ENCODE results near the gene ST3GAL5. TPM values are rescaled to one million over a fixed set of nuclear protein-coding genes. Genes with fewer than 3 reads are reported as not detected.
"Not testable (repeated sequence)": the region's sequence is repeated elsewhere in the genome, so short reads cannot be mapped to it uniquely, and the experiment has no call there.

Gene ST3GAL5
- total and polyA plus RNA-seq, 12 donors, result 2.0 to 11.8 (median 3.8) TPM

- Histone ChIP-seq H3K4me1 (peaks cover 3 to 57% (median 21%) of the 10 kb centered on the region in 9 donors), H3K27me3 (no peaks in the 10 kb centered on the region), H3K4me3 (peak overlapping the region in 8 of 10 donors; percentile 57 to 77 (median 66)), H3K9me3 (peaks cover 0 to 6% (median 0%) of the 10 kb centered on the region in 11 donors), H3K36me3 (peaks cover 0 to 6% (median 0%) of the 10 kb centered on the region in 9 donors), H3K27ac (peak overlapping the region in 5 of 10 donors; percentile 37 to 83 (median 67))
- intact Hi-C loops (cut with DNase I), result loop anchor here (2.0 to 5.0 kb wide), 7 partner anchors 54 to 192 kb away; no protein-coding TSS in a partner anchor
- no peak for TF ChIP-seq CTCF (IDR thresholded peaks at IDR 0.05)
- peak in 3 of 8 donors; percentile 8 to 57 (median 10) for ATAC-seq
- 51 to 69% methylated on average over 11 of the region's 11 CpGs for whole genome bisulfite sequencing, 2 donors
- peak in 1 of 2 donors; percentile 32 for DNase-seq
Measured at GRCh38 chr2:85886590-85886989, 2.2 kb downstream of the ST3GAL5 start.

GRCh38 chr2:85886141-85886540 is 2.6 kb downstream of the ST3GAL5 start:
- WGBS, 2 donors, result 89 to 93% methylated on average over 8 of the region's 8 CpGs
- H3K9me3 ChIP-seq, result peaks cover 0 to 7% (median 0%) of the 10 kb centered on the region in 11 donors
- TF ChIP-seq CTCF (IDR thresholded peaks at IDR 0.05), result no peak
- peak overlapping the region in 3 of 10 donors; percentile 57 to 77 (median 65) for H3K4me3 ChIP-seq
- DNase-seq (no peak), ATAC-seq (no peak)
- H3K27me3 ChIP-seq, result no peaks in the 10 kb centered on the region
- intact Hi-C loops (cut with DNase I), result loop anchor here (2.0 to 5.0 kb wide), 7 partner anchors 54 to 193 kb away; no protein-coding TSS in a partner anchor
- no peak overlapping the region for H3K27ac ChIP-seq
- H3K36me3 ChIP-seq, result peaks cover 0 to 6% (median 0%) of the 10 kb centered on the region in 9 donors
- H3K4me1 ChIP-seq, result peaks cover 3 to 57% (median 21%) of the 10 kb centered on the region in 9 donors

- not testable (repeated sequence) for DNase-seq, H3K9me3 ChIP-seq, ATAC-seq, H3K27ac ChIP-seq, H3K36me3 ChIP-seq, H3K27me3 ChIP-seq, H3K4me3 ChIP-seq
- intact Hi-C loops (cut with DNase I), result loop anchor here in 1 of 10 donors (5.0 kb wide), 1 partner anchor 156 kb away; no protein-coding TSS in a partner anchor
- peaks cover 0 to 47% (median 6%) of the 10 kb centered on the region in 9 donors for H3K4me1 ChIP-seq
- WGBS, 2 donors, result 100% methylated on average over 1 of the region's 1 CpG
Measured at GRCh38 chr2:85881781-85882180, 7.0 kb downstream of the ST3GAL5 start.

- not testable (repeated sequence) for H3K36me3 ChIP-seq, H3K27me3 ChIP-seq, H3K4me3 ChIP-seq, H3K9me3 ChIP-seq, DNase-seq, H3K27ac ChIP-seq, ATAC-seq
- intact Hi-C loops (cut with DNase I), result loop anchor here in 1 of 10 donors (5.0 kb wide), 1 partner anchor 156 kb away; no protein-coding TSS in a partner anchor
- H3K4me1 ChIP-seq, result peaks cover 0 to 43% (median 2%) of the 10 kb centered on the region in 9 donors
- 64 to 75% methylated on average over 4 of the region's 4 CpGs for WGBS, 2 donors
Measured at GRCh38 chr2:85880716-85881328, 8.0 kb downstream of the ST3GAL5 start.

GRCh38 chr2:85878719-85879370 is 9.9 kb downstream of the ST3GAL5 start:
- Histone ChIP-seq H3K4me1 (peaks cover 0 to 39% (median 0%) of the 10 kb centered on the region in 9 donors), H3K9me3 (peaks cover 0 to 9% (median 0%) of the 10 kb centered on the region in 11 donors), H3K27me3 (peaks cover 0 to 17% (median 0%) of the 10 kb centered on the region in 7 donors), H3K36me3 (peaks cover 0 to 6% (median 0%) of the 10 kb centered on the region in 9 donors), H3K27ac (no peak overlapping the region), H3K4me3 (no peak overlapping the region)
- intact Hi-C loops (cut with DNase I), result no loop called here
- no peak for ATAC-seq
- no peak for DNase-seq
- no peak for TF ChIP-seq CTCF (IDR thresholded peaks at IDR 0.05)
- 89% methylated on average over 9 of the region's 9 CpGs for WGBS, 2 donors

All from heart right ventricle (tissue), 16 donors.